PC-9 (cell line): ENCODE results near the gene TMOD1. TPM values are rescaled to one million over a fixed set of nuclear protein-coding genes. Genes with fewer than 3 reads are reported as not detected.

ENCODE experiments used
- BruUV-seq: library from RNA; stranded (reverse); fragments of 400-500 nt; replicated peaks from 2 replicates; lab custom pipeline; 2021; lab: Mats Ljungman, UMichigan
- CTCF ChIA-PET: fragments of 300-600 bp; sonication (Branson Sonifier 250); formaldehyde crosslinking; loops from one replicate; lab custom pipeline; 2022; ENCODE audit warnings: antibody characterized with exemption; lab: Charles Lee
- POLR2A ChIA-PET: fragments of 300-600 bp; sonication (Branson Sonifier 250); formaldehyde crosslinking; loops from one replicate; lab custom pipeline; 2022; ENCODE audit warnings: antibody characterized with exemption; ENCODE audit not compliant: unreplicated experiment; lab: Charles Lee
- DNase-seq, 2 experiments: peaks; one replicate each; pipeline versions ENCODE4 v3.0.0 to v3.0.0-alpha.2; 2015 to 2022; ENCODE audit warnings: mixed read lengths in 1 of 2
- H2AFZ ChIP-seq: fragments of 200-600 bp; sonication (generic); 2 replicates; pipeline ENCODE4 v1.8.1; 2017; ENCODE audit warnings: antibody characterized with exemption
- H3F3A ChIP-seq: fragments of 200-600 bp; sonication (generic); 2 replicates; pipeline ENCODE4 v1.8.1; 2017; ENCODE audit warnings: antibody characterized with exemption, mild to moderate bottlenecking, low read depth; ENCODE audit not compliant: insufficient read depth
- H3K27ac ChIP-seq: fragments of 200-600 bp; sonication (generic); 2 replicates; pipeline ENCODE4 v1.6.1; 2016; ENCODE audit warnings: mixed run types
- H3K27me3 ChIP-seq: fragments of 200-600 bp; sonication (generic); 2 replicates; pipeline ENCODE4 v1.6.1; 2016; ENCODE audit warnings: low read depth, mixed run types; ENCODE audit not compliant: insufficient read depth
- H3K36me3 ChIP-seq: fragments of 200-600 bp; sonication (generic); 2 replicates; pipeline ENCODE4 v1.6.1; 2016; ENCODE audit warnings: low read depth, mixed run types
- H3K4me1 ChIP-seq: fragments of 200-600 bp; sonication (generic); replicated peaks from 2 replicates; pipeline ENCODE4 v1.6.1; 2016; ENCODE audit warnings: mixed run types; ENCODE audit not compliant: insufficient read depth
- H3K4me2 ChIP-seq: fragments of 200-600 bp; sonication (generic); 2 replicates; pipeline ENCODE4 v1.6.1; 2017; ENCODE audit warnings: mixed run types
- H3K4me3 ChIP-seq: fragments of 200-600 bp; sonication (generic); 2 replicates; pipeline ENCODE4 v1.6.1; 2016; ENCODE audit warnings: mixed run types
- H3K79me2 ChIP-seq: fragments of 200-600 bp; sonication (generic); 2 replicates; pipeline ENCODE4 v1.6.1; 2017; ENCODE audit warnings: low read depth, mixed run types
- H3K9me2 ChIP-seq: fragments of 200-600 bp; sonication (generic); 2 replicates; pipeline ENCODE4 v1.8.1; 2017; ENCODE audit warnings: mild to moderate bottlenecking; ENCODE audit not compliant: insufficient read depth
- H3K9me3 ChIP-seq: fragments of 200-600 bp; sonication (generic); 2 replicates; pipeline ENCODE4 v1.8.1; 2016; ENCODE audit warnings: low read depth; ENCODE audit not compliant: insufficient read depth
- H4K20me1 ChIP-seq: fragments of 200-600 bp; sonication (generic); 2 replicates; pipeline ENCODE4 v1.8.1; 2017; ENCODE audit not compliant: insufficient read depth
- CTCF ChIP-seq: fragments of 200-600 bp; sonication (generic); conservative IDR thresholded peaks from 2 replicates; pipeline ENCODE4 v1.6.1; 2017; ENCODE audit warnings: mixed run types, antibody characterized with exemption, mild to moderate bottlenecking, moderate library complexity
- EZH2 ChIP-seq: fragments of 200-600 bp; sonication (generic); IDR thresholded peaks from 2 replicates; pipeline ENCODE4 v1.8.0; 2017; ENCODE audit warnings: antibody characterized with exemption, low read depth
- intact Hi-C: fragments of 100-400 bp; cut with micrococcal nuclease; formaldehyde crosslinking; loops from one replicate; pipeline ENCODE4 v1.10.0; 2022; ENCODE audit not compliant: unreplicated experiment
- total RNA-seq: library from RNA; stranded (reverse); gene quantifications from 2 replicates; pipeline ENCODE4 v1.2.3, GENCODE V29; 2021

TMOD1 gene
- total RNA-seq, 1 experiment from 2014 or later: 6.8 TPM

- CTCF ChIA-PET: no interaction called here
- no peak overlapping the region for H2AFZ ChIP-seq
- H3K4me1 ChIP-seq: no peaks in the 10 kb centered on the region
- H3F3A ChIP-seq: no peaks in the 10 kb centered on the region
- no peaks in the 10 kb centered on the region for H3K79me2 ChIP-seq
- H3K27ac ChIP-seq: no peak overlapping the region
- no peaks in the 10 kb centered on the region for H3K9me2 ChIP-seq
- no peak overlapping the region for H3K4me2 ChIP-seq
- no peaks in the 10 kb centered on the region for H3K9me3 ChIP-seq
- H4K20me1 ChIP-seq: no peaks in the 10 kb centered on the region
- no TSS peak for BruUV-seq
- intact Hi-C loops: no loop called here
- no peaks in the 10 kb centered on the region for H3K27me3 ChIP-seq
- TF ChIP-seq EZH2: no peak
- no peak for TF ChIP-seq CTCF
- no peaks in the 10 kb centered on the region for H3K36me3 ChIP-seq
- POLR2A ChIA-PET: no interaction called here
- DNase-seq: no peak
- no peak overlapping the region for H3K4me3 ChIP-seq
Measured at GRCh38 chr9:97591535-97591934, 90.1 kb downstream of the TMOD1 start.

- TF ChIP-seq EZH2 (no peak), CTCF (no peak)
- Histone ChIP-seq H4K20me1 (no peaks in the 10 kb centered on the region), H3K9me3 (no peaks in the 10 kb centered on the region), H3F3A (no peaks in the 10 kb centered on the region), H3K9me2 (no peaks in the 10 kb centered on the region), H3K4me3 (no peak overlapping the region), H3K4me2 (no peak overlapping the region), H3K79me2 (no peaks in the 10 kb centered on the region), H3K4me1 (no peaks in the 10 kb centered on the region), H3K36me3 (no peaks in the 10 kb centered on the region), H2AFZ (no peak overlapping the region), H3K27ac (no peak overlapping the region), H3K27me3 (no peaks in the 10 kb centered on the region)
- DNase-seq: no peak
- ChIA-PET CTCF (no interaction called here), POLR2A (no interaction called here)
- intact Hi-C loops: no loop called here
- BruUV-seq: no TSS peak
Measured at GRCh38 chr9:97592126-97592525, 90.7 kb downstream of the TMOD1 start.

- POLR2A ChIA-PET: no interaction called here
- Histone ChIP-seq H3K9me3 (no peaks in the 10 kb centered on the region), H3K4me1 (no peaks in the 10 kb centered on the region), H3K27ac (no peak overlapping the region), H3K9me2 (no peaks in the 10 kb centered on the region), H3K36me3 (no peaks in the 10 kb centered on the region), H3K4me2 (no peak overlapping the region), H3K27me3 (no peaks in the 10 kb centered on the region), H2AFZ (no peak overlapping the region), H3K79me2 (no peaks in the 10 kb centered on the region), H3K4me3 (no peak overlapping the region), H4K20me1 (no peaks in the 10 kb centered on the region), H3F3A (no peaks in the 10 kb centered on the region)
- TF ChIP-seq CTCF (no peak), EZH2 (no peak)
- DNase-seq: no peak
- BruUV-seq: no TSS peak
- intact Hi-C loops: no loop called here
- CTCF ChIA-PET: no interaction called here
Measured at GRCh38 chr9:97593960-97594359, 92.5 kb downstream of the TMOD1 start.
